GM12875 (cell line): ENCODE measurements around the gene FSTL4.

Source experiments
- H3K4me3 ChIP-seq: one replicate; pipeline ENCODE4 v1.5.1; 2011; ENCODE audit warnings: low read depth, low read length, control low read depth
- CTCF ChIP-seq: IDR thresholded peaks from 2 replicates; pipeline ENCODE4 v1.5.1; 2011; ENCODE audit warnings: low read depth, mild to moderate bottlenecking, control low read depth, inconsistent platforms, low read length, moderate library complexity, borderline replicate concordance; ENCODE audit not compliant: insufficient read depth

The FSTL4 gene

GRCh38 chr5:133381571-133382365, 230.6 kb downstream of the FSTL4 start:
- TF ChIP-seq CTCF = no peak

GRCh38 chr5:133381041-133381440, 231.3 kb downstream of the FSTL4 start:
- no peak for TF ChIP-seq CTCF
- H3K4me3 ChIP-seq = no peak overlapping the region

More at GRCh38 chr5:133381571-133382365, 230.6 kb downstream of the FSTL4 start:
- no peak overlapping the region for H3K4me3 ChIP-seq

GRCh38 chr5:133377736-133378135, 234.6 kb downstream of the FSTL4 start:
- H3K4me3 ChIP-seq = no peak overlapping the region
- no peak for TF ChIP-seq CTCF

DNA sequence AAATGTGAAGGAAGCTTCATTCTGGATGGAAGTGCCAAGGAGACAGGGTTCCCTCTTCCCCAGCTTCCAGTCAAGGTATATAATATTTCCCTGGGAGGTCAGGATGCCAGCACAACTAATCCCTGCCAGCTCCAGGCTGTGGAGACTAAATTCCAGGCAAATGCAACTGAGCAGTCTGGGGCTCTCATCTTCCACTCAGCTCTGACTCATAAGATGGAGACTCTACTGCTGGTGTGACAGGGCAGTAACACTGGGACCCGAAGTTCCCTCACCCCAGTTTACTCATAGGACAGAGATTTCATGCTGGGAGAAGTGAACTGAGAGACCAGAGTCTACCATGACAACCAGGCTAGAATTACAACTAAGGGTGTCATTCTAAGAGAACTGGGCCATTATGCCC, 235.4 kb downstream of the FSTL4 start:
- no peak for TF ChIP-seq CTCF
- no peak overlapping the region for H3K4me3 ChIP-seq

DNA sequence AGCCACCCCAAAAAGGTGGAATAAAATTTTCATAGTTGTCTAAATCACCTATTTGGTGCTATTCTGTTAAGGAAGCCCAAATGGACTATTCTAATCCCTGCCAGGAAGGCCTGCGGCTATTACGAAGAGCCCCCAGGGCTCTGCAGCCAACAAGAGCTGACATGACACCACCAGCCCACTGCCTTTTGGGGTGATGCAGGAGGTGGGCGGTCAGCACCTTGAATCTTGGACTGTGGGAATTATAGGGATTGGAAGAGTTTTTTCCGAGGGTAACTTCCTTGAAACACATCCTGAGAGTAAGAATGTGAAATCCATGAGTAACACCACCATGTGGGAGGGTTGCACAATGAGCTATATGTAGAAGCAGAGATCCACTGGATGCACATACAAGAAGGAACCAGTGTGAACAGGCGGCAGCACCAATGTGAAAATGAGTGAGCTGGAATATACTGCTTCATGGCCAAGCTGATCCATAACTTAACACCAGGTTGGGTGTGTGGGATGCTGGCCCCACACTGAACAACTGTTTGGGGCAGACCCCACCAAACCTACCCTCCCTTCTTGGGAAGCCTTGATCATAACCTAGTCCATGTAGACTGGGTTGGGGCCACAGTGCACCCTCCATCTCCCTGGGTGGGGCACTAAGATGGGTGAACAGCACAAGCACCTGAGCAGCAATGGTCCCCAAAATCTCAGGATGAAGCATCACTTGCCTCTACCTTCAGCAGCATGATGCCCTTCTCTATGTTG, 239.0 kb downstream of the FSTL4 start:
- TF ChIP-seq CTCF = no peak
- H3K4me3 ChIP-seq = no peak overlapping the region

GRCh38 chr5:133372293-133372937, 239.9 kb downstream of the FSTL4 start:
- no peak overlapping the region for H3K4me3 ChIP-seq
- TF ChIP-seq CTCF = no peak
